Activated CD4-positive, CD25-positive, alpha-beta regulatory T cell treated with anti-CD3 and anti-CD28 coated beads, Interleukin-2, amount 50 U/mL, for 72 hours (primary cell): ENCODE data around the gene TMEM178A.
"Not testable (repeated sequence)": the region's sequence is repeated elsewhere in the genome, so short reads cannot be mapped to it uniquely, and the experiment has no call there.

Source experiments
- DNase-seq: peaks from one replicate; pipeline ENCODE4 v3.0.0; 2021

Gene TMEM178A

DNA sequence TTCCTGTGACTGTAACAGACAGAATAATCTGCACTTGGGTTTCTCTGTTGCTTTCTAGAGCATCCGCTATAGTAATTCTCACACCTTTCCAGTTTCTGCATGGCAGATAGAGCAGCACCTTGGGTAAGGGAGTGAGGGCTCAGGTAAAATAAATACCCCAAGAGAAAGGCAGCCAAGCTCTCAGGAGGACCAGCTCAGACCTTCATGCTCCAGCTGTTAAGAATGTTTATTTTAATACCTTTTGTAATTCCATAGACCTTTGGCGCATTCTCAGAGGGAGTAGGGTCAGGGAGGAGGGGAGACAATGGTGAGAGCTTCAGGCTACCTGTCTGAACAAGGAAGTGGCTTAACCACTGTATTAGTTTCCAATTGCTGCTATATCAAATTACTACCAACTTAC is 16.2 kb upstream of the TMEM178A start:
- no peak for DNase-seq

DNA sequence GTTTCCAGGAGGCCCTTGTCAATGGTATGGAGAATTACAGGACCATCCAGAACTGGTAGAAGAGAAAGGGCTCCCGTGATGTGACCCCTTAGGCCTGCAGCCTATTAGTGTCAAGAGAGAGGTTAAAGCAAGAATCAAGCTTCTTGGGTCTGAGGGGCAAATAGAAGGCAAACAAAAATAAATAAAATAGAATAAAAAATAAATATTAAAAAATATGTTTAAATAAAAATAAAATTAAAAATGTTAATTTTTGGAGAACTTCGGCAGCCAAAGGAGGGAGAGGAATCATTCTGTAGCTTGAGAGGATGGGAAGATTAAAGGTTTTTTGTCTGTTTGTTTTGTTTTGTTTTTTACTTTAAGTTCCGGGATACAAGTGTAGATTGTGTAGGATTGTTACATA is 15.2 kb upstream of the TMEM178A start:
- DNase-seq = no peak

DNA sequence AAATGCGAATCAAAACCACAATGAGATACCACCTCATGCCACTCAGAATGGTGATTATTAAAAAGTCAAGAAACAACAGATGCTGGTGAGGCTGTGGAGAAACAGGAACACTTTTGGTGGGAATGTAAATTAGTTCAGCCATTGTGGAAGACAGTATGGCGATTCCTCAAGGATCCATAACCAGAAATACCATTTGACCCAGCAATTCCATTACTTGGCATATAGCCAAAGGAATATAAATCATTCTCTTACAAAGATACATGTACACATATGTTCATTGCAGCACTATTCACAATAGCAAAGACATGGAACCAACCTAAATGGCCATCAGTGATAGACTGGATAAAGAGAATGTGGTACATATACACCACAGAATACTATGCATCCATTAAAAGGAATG is 9.5 kb upstream of the TMEM178A start:
- DNase-seq = not testable (repeated sequence)

DNA sequence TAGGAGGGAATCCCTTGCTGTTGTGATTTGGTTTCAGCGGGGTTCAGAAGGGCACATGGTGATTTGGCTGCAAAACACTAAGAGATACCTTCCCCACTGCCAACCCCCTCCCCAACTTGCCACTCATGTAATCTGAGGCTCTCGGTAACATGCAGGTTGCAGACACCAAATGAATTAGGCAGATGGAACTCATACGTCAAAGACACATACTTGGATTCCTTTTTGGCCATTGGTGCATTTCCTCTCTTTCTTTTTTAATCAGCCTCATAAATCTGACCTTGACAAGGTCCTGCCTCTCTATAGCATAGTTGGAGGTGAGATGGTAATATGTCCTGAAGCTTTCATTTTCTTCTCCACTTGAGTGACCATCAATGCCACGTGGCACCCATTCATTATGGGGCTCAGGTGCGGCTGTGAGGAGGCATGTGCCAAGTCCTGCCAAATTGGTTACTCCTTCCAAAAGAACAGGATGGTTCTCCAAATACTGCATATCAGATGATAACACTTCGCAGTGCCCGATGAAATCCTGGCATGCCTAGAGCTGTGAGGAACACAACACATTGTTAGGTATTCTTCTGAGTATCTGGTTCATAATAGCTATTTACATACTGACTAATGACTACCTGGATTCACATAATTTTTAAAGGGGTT is 8.3 kb upstream of the TMEM178A start:
- DNase-seq = no peak

DNA sequence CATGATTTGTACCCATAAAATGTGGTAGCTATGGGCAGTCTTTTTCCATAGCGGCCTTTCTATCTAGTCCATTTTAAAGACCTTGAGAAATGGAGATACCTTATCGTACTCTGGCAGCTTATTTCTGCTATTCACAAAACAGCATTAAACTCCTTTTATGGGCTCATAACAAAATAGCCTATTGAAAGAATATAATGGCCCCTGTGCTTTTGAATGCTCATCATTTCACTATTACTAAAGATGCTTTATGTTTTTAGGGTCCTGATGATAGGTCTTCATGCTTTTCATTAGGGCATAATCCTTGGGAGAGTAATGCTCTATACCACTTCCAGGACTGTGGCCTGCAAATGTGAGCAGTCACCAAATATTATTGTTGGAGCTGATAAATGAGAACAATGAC is 7.3 kb upstream of the TMEM178A start:
- no peak for DNase-seq

DNA sequence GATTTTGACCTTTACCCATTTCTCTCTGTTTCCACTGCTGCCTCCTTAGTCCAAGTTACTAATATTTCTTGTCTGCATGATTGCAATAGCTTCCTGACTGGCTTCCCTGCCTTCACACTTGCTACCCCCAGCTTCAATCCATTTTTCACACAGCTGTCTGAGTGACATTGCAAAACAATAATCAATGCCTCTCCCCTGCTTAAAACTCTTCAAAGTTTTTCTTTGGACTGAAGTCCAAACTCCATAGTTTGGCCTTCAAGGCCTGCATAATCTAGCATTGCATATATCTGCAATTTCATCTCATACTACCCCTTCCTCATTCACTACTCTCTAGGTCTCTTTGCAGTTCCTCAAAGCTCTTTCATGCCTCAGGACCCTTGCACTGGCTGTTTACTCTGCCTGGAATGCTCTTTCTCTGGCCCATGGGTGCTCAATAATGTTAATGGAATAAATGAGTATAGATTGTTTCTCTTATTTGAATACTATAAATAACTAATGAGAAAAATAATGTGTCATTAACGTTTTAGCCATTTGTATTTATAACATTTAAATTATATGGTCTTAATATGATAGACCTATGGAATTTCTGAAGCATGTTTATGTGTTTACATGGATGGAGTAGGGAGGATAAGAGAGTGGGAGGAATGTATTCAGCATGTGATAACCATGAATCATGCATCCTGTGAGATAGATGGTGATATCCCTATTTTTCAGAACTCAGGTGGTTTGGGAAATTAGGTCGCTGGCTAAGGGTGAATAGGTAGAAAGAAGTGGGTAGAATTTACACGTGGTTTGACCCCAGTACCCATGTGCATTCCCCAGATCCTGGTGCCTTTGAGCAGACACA is 5.7 kb upstream of the TMEM178A start:
- DNase-seq = no peak

DNA sequence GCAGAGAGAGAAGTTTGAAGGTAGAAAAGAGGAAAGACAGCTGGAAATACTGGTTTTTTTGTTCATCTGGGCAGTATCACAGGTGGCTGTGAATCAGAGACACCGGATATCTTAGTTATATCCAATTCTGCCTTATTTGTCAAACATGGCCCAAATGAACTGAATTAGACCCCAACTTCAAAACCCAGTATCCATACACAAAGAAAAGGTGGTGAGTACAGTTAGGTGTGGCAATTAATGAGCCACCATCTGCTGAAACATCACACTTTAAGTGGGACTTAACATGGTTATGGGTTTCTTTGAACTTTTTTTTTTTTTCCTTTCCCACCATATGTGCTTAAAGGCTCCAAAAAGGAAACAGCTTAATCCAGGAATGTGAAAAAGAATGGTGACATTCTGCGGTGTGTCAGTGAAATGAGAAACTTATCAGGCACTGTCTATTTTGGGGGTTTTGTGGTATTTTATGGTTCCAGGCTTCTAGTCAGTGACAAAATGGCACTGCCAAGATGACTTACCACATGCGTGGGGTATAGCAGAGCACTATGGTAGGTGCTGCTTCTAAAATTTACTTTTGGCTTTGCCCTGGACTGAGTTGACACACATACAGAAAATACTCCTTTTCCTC is 5.0 kb upstream of the TMEM178A start:
- no peak for DNase-seq

DNA sequence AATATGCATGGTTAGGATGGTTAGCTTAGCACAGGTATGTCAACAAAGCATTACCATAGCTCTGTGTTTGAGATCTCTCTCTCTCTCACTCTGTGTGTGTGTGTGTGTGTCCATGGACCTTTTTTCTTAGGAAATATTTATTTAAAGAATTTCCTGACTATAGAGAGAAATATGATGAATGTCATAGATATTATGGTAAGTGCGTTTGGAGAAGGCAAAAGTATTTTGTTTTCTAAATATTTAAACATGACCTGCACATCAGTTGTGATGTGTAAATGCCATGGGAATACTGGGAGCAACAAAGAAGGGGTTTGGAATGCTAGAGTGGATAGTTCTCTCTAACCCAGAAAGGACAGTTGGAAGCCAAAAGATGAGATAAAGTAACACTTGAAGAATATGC is 3.9 kb upstream of the TMEM178A start:
- no peak for DNase-seq

DNA sequence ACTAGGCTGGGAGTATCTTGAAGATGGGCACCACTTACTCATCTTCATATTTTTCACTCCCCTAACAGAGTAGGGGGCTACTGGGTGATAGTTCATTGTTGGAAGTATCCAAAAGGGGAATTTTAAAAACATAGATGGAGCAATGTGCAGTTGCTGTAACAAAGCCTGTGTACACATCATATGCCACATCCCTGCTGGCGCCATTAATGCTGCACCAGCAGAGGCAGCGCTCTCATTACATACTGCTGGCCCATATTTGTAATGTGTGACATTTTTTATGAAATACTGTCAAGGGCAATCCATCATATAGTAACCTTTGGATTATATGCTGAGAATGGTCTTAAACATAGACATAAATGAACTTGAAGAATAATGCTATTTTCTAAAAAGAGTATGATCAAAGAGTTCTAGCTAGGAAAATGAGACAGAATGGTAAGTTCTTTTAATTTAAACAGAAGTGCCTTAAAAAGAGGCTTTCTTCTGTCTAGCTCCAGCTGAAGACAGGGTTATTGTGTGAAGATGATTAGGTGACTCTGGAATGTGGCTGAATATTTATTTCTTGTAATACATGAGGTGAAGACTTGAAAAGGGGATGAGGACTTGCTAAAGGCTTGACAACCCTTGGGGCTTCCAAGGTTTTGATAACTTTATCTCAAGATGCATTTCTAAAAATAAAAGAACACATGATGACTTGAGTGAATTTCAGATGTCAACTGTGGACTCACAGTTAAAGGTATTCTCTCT is 2.4 kb upstream of the TMEM178A start:
- no peak for DNase-seq

- no peak for DNase-seq
These were observed 1.4 kb upstream of the TMEM178A start for GRCh38 chr2:39664232-39664887.

DNA sequence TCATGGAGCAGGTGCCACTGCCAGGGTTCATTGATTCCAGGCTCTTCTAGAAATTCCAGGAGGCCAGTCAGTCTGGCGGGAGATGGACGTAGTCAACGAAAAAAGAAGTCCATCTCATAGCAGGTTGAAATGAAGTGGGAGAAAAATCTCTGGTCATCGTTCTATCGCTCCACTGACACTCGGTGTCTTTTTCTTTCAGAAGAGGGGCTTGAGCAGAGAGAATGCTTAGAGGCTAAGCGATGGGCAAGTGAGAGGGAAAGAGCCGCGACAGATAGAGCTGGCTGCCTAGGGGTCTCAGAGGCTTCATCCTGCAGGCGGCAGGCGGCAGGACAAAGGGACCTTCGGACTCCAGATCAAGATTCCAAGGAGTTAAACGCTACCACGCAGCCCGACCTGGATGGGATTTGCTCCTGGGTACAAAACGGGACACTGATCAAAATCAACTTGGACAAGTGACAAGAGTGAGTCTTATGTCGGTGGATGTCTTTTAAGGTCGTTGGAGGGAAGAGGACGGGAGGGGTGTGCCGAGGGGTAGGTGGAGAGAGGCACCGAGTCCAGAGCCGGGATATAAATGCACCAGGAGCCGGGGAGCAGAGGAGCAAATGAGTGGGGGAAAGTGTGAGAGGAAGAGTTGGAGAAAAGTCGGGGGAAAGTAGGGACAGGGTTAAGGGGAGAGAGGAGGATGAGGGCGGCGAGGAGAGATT is 677 bp upstream of the TMEM178A start:
- DNase-seq = no peak

DNA sequence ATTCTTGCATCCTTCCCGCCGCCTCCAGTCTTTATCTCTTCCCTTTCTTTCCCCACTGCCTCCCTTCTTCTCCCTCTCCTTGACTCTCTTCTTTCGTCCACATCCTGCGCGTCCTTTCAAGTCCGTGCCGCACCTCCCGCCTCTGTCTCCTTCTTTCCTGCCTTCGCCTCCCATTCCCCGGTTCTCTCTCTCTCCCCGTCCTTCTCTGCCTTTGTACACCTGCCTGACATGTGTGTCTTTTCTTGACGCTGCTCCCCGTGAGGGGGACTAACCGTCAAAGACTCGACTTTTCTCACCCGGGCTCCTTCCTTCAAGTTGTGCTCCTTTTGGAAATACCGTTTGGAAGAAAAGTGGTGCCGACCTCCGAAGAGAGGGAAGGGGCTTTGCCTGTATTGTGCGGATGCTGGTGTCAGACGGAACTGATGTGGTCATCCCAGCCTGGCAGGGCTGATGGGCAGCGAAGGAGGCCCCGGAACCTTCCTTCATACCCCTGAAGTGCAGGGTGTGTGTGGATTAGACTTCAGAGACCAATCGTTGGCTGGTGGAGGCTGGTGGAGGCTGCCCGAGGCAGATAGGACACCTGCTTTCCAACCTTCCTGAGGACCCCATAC is 879 bp downstream of the TMEM178A start:
- no peak for DNase-seq

DNA sequence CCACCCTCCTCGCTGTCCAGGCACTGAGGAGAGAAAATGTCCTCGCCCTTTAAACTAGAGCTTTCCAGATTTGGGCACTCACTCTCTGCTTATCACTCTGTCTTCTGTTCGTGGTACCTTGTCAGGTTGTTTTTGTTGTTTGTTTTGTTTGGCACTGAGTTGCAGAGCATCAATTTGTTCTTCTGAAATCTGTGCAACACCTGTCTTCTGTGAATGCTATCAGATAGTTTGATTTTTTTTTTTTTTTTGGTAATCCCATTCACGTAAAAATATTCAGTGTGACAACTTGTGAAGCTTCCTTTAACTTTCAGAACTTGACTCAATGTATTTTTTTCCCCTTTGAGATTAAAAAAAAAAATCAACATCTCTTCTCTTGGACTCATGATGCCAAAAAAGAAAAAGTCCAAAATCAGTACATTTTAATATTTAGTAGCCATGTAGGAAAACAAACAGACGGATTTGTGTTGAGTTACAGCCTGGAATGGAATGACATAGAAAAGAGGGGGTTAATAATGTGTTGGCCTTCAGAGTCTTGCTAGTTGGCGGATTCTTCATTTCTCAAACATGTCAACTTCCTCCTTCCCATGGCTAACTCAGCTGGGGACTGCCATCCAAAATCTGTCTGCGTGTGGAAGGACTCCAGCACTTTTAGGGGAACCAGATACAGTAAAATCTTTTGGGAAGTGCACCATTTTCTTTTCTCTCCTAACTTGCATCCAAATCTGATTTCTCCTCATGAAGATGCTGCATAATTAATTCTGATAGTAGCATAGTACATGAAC is 1.6 kb downstream of the TMEM178A start:
- DNase-seq = no peak

GRCh38 chr2:39667886-39668276 is 2.2 kb downstream of the TMEM178A start:
- DNase-seq = no peak

- no peak for DNase-seq
These were observed 2.9 kb downstream of the TMEM178A start for GRCh38 chr2:39668576-39669080.

DNA sequence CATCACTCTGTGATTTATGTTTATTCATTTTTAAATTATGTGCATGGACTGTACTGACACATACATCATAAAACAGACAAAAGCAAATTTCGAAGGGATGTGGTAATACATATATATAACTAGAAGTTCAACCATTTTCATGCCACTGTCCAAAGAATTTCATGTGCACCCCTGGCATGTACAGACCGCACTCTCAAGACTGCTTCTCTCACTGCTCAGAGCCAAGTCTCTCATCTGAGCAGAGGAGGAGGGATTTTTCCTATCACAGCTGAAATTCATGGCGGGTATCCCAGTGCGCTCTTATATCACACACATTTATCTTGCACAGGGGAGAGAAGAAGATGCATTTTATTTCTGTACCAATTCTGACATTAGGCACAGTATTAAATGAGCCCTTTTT is 5.9 kb downstream of the TMEM178A start:
- DNase-seq = no peak

- DNase-seq = no peak
These were observed 7.3 kb downstream of the TMEM178A start for GRCh38 chr2:39673018-39673417.

GRCh38 chr2:39676342-39676741 is 10.6 kb downstream of the TMEM178A start:
- DNase-seq = no peak

GRCh38 chr2:39678170-39678569 is 12.5 kb downstream of the TMEM178A start:
- no peak for DNase-seq

DNA sequence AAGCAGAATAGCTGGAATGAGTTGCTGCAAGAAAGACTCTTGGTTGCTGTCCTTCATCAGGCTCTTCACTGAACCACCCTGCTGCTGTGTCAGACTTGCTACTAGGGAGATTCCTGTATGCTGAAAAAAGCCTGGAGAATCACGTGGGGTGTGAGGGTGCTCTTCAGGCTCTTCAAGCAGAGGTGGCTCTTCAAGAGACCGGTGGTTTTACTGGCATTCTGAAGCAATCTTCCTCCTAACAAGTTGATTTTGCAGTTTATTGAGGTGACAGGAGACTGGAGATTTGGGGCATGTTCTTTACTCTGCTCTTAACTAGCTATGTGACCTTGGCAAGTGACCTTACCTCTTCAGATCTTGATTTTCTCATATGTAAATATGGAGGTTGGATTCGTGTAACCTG is 14.1 kb downstream of the TMEM178A start:
- DNase-seq = no peak
